Neural cell (in vitro differentiated cells): ENCODE measurements around the gene GRB7. TPM values are rescaled to one million over a fixed set of nuclear protein-coding genes. Genes with fewer than 3 reads are reported as not detected.

Experiments
- H2AFZ ChIP-seq: fragments of 200-600, 300-800 bp; sonication (generic), shearing (Covaris generic); 2 replicates; pipeline ENCODE4 v1.6.0; 2014; ENCODE audit warnings: low read depth, mild to moderate bottlenecking, antibody characterized with exemption, low read length, moderate library complexity
- H3F3A ChIP-seq: fragments of 200-600 bp; shearing (Covaris generic); 2 replicates; pipeline ENCODE4 v1.6.1; 2016; ENCODE audit warnings: mild to moderate bottlenecking, moderate library complexity, mixed read lengths, antibody characterized with exemption, low read length; ENCODE audit not compliant: insufficient read depth, poor library complexity, severe bottlenecking
- H3K27ac ChIP-seq: fragments of 200-600, 300-800 bp; sonication (generic), shearing (Covaris generic); 2 replicates; pipeline ENCODE4 v1.5.1; 2014; ENCODE audit warnings: mild to moderate bottlenecking, low read length, moderate library complexity
- H3K27me3 ChIP-seq: fragments of 300-800, 200-600 bp; sonication (generic), shearing (Covaris generic); 2 replicates; pipeline ENCODE4 v1.6.0; 2014; ENCODE audit warnings: mild to moderate bottlenecking, low read depth, low read length, moderate library complexity; ENCODE audit not compliant: insufficient read depth
- H3K36me3 ChIP-seq: fragments of 300-800, 200-600 bp; sonication (generic), shearing (Covaris generic); 2 replicates; pipeline ENCODE4 v1.5.1; 2014; ENCODE audit warnings: mild to moderate bottlenecking, antibody characterized with exemption, low read length, moderate library complexity; ENCODE audit not compliant: insufficient read depth
- H3K4me2 ChIP-seq: fragments of 300-800, 200-600 bp; sonication (generic), shearing (Covaris generic); 2 replicates; pipeline ENCODE4 v1.6.0; 2014; ENCODE audit warnings: mild to moderate bottlenecking, low read length
- H3K4me3 ChIP-seq: fragments of 300-800, 200-600 bp; sonication (generic), shearing (Covaris generic); 2 replicates; pipeline ENCODE4 v1.5.1; 2014; ENCODE audit warnings: mild to moderate bottlenecking, low read length, moderate library complexity
- H3K79me2 ChIP-seq: fragments of 200-600 bp; shearing (Covaris generic); replicated peaks from 2 replicates; pipeline ENCODE4 v1.6.0; 2014; ENCODE audit warnings: mild to moderate bottlenecking, low read length, moderate library complexity; ENCODE audit not compliant: insufficient read depth
- H3K9ac ChIP-seq: fragments of 300-800, 200-600 bp; sonication (generic), shearing (Covaris generic); 2 replicates; pipeline ENCODE4 v1.6.1; 2016; ENCODE audit warnings: mild to moderate bottlenecking, low read length, mixed read lengths
- H3K9me2 ChIP-seq: fragments of 200-600 bp; shearing (Covaris generic); 2 replicates; pipeline ENCODE4 v1.6.1; 2016; ENCODE audit warnings: mild to moderate bottlenecking, low read length, mixed read lengths; ENCODE audit not compliant: insufficient read depth
- H3K9me3 ChIP-seq: fragments of 200-600, 300-800 bp; sonication (generic), shearing (Covaris generic); 2 replicates; pipeline ENCODE4 v1.6.1; 2016; ENCODE audit warnings: mild to moderate bottlenecking, mixed run types, low read length, moderate library complexity, mixed read lengths
- H4K20me1 ChIP-seq: fragments of 200-600 bp; shearing (Covaris generic); 2 replicates; pipeline ENCODE4 v1.6.1; 2016; ENCODE audit warnings: mild to moderate bottlenecking, mixed run types; ENCODE audit not compliant: insufficient read depth
- EP300 ChIP-seq: fragments of 450-650 bp; conservative IDR thresholded peaks from 2 replicates; pipeline ENCODE4 v1.6.1; 2014; ENCODE audit warnings: antibody characterized with exemption, mild to moderate bottlenecking, moderate library complexity; ENCODE audit not compliant: poor library complexity, severe bottlenecking
- EZH2 ChIP-seq: fragments of 200-600, 300-800 bp; shearing (Covaris generic), sonication (generic); IDR thresholded peaks from 2 replicates; pipeline ENCODE4 v1.6.1; 2014; ENCODE audit warnings: antibody characterized with exemption, low read length, borderline replicate concordance, mild to moderate bottlenecking; ENCODE audit not compliant: insufficient read depth, poor library complexity, severe bottlenecking
- MXI1 ChIP-seq: fragments of 450-650 bp; conservative IDR thresholded peaks from 2 replicates; pipeline ENCODE4 v1.6.1; 2014; ENCODE audit warnings: antibody characterized with exemption, mild to moderate bottlenecking; ENCODE audit not compliant: poor library complexity, severe bottlenecking
- POLR2AphosphoS5 ChIP-seq: IDR thresholded peaks from 2 replicates; pipeline ENCODE4 v1.6.1; 2012
- RAD21 ChIP-seq: fragments of 450-650 bp; conservative IDR thresholded peaks from 2 replicates; pipeline ENCODE4 v1.6.1; 2014; ENCODE audit warnings: antibody characterized with exemption, mild to moderate bottlenecking, moderate library complexity
- SMC3 ChIP-seq: fragments of 450-650 bp; conservative IDR thresholded peaks from 2 replicates; pipeline ENCODE4 v1.6.1; 2014; ENCODE audit warnings: antibody characterized with exemption, mild to moderate bottlenecking, moderate library complexity; ENCODE audit not compliant: poor library complexity
- TAF1 ChIP-seq: IDR thresholded peaks from 2 replicates; pipeline ENCODE4 v1.6.1; 2012; ENCODE audit warnings: low read depth
- polyA plus RNA-seq: library from polyadenylated mRNA; depleted of rRNA; stranded (reverse); fragments of >200 nt; gene quantifications from 2 replicates; pipeline ENCODE4 v1.2.3, GENCODE V29; 2014
- TF ChIP-seq, protein P1 (sequence below): fragments of 450-650 bp; IDR thresholded peaks from 2 replicates; pipeline ENCODE4 v1.5.1; 2014; ENCODE audit warnings: antibody characterized with exemption, mild to moderate bottlenecking, moderate library complexity; ENCODE audit not compliant: poor library complexity, severe bottlenecking
- TF ChIP-seq, protein P2 (sequence below): IDR thresholded peaks from 2 replicates; pipeline ENCODE4 v1.6.1; 2012; ENCODE audit warnings: borderline replicate concordance

Gene GRB7
- polyA plus RNA-seq, 1 donor from 2014 or later, result not detected

DNA sequence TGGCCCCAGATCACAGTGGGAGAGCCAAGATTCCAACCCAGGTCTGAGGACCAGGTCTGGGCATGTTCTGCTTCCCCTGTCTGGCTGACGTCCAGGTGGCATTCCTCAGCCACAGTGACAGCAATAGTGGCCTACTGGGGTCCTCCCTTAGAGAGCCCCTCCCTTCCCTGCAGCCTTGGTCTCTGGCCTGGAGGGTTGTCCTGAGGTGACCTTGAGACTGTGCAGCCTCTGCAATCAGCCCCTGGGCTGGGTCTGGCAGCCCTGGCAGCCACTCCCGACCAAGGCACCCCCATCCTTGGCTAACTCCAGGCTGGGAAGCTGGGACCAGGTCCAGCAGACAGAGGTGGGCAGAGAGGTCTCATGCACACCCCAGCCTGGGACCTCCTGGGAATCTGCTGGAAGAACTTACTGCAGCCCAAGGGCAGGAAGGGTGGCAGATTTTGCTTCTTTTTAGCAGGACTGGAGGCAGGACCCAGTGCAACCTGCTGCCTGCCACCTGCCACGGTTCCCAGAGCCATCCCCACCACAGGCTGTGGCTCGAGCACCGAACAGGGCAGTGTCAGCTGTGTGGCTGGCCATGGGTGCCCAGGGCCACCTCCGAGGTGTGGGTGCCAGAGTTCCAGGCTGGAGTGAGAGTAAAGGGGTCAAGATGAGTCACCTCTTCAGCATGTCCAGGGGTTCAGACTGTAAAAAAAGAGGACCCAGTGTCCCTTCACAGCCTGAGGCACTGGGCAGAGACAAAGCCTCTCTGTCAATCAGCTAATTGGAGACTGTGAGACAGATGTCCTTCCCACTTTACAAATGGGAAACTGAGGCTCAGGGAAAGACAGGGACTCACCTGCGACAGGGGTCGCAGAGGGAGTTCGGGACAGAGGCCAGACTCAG lies 12.6 kb downstream of the GRB7 start:
- Histone ChIP-seq H3K9ac (no peak overlapping the region), H3K27ac (no peak overlapping the region), H3K36me3 (no peaks in the 10 kb centered on the region), H3K9me2 (no peaks in the 10 kb centered on the region), H3K4me2 (no peak overlapping the region), H3K79me2 (no peaks in the 10 kb centered on the region), H3K9me3 (no peaks in the 10 kb centered on the region), H3K4me3 (no peak overlapping the region), H4K20me1 (no peaks in the 10 kb centered on the region), H2AFZ (no peak overlapping the region), H3F3A (no peaks in the 10 kb centered on the region), H3K27me3 (no peaks in the 10 kb centered on the region)
- TF ChIP-seq EP300 (no peak), SMC3 (no peak), POLR2AphosphoS5 (no peak), RAD21 (no peak), EZH2 (no peak), MXI1 (no peak)

DNA sequence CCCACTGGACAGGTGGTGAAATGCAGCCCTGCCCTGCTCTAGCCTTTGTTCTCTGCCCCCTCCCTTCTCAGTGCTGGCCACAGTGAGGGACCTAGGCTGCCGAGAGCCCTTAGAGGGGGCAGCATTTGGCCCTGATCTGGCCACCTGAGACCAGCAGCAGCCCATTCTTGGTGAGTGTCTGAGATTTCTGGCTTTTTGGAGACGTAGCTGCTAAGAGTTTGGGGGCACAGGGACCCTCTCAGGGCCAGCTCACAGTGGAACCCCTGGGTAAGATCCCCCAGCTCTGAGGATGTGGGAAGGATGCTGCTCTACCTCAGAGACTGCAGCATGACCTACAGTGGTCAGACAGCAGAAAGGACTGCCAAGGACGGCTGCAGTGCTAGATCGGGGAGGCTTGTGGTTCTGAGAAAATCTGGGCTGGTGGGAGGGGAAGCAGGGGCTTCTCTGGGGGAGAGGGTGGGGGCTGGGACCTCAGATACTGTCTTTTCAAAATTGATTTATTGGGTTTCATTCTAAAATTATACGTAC lies 13.3 kb downstream of the GRB7 start:
- Histone ChIP-seq H3F3A (no peaks in the 10 kb centered on the region), H3K27me3 (no peaks in the 10 kb centered on the region), H3K27ac (no peak overlapping the region), H2AFZ (no peak overlapping the region), H3K9me2 (no peaks in the 10 kb centered on the region), H3K79me2 (no peaks in the 10 kb centered on the region), H4K20me1 (no peaks in the 10 kb centered on the region), H3K36me3 (no peaks in the 10 kb centered on the region), H3K4me2 (no peak overlapping the region), H3K9me3 (no peaks in the 10 kb centered on the region), H3K9ac (no peak overlapping the region), H3K4me3 (no peak overlapping the region)
- TF ChIP-seq TAF1 (no peak), EZH2 (no peak), RAD21 (no peak), SMC3 (no peak), EP300 (no peak), MXI1 (no peak), POLR2AphosphoS5 (no peak)
- TF ChIP-seq, protein P1, sequence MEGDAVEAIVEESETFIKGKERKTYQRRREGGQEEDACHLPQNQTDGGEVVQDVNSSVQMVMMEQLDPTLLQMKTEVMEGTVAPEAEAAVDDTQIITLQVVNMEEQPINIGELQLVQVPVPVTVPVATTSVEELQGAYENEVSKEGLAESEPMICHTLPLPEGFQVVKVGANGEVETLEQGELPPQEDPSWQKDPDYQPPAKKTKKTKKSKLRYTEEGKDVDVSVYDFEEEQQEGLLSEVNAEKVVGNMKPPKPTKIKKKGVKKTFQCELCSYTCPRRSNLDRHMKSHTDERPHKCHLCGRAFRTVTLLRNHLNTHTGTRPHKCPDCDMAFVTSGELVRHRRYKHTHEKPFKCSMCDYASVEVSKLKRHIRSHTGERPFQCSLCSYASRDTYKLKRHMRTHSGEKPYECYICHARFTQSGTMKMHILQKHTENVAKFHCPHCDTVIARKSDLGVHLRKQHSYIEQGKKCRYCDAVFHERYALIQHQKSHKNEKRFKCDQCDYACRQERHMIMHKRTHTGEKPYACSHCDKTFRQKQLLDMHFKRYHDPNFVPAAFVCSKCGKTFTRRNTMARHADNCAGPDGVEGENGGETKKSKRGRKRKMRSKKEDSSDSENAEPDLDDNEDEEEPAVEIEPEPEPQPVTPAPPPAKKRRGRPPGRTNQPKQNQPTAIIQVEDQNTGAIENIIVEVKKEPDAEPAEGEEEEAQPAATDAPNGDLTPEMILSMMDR, result no peak
- TF ChIP-seq, protein P2, sequence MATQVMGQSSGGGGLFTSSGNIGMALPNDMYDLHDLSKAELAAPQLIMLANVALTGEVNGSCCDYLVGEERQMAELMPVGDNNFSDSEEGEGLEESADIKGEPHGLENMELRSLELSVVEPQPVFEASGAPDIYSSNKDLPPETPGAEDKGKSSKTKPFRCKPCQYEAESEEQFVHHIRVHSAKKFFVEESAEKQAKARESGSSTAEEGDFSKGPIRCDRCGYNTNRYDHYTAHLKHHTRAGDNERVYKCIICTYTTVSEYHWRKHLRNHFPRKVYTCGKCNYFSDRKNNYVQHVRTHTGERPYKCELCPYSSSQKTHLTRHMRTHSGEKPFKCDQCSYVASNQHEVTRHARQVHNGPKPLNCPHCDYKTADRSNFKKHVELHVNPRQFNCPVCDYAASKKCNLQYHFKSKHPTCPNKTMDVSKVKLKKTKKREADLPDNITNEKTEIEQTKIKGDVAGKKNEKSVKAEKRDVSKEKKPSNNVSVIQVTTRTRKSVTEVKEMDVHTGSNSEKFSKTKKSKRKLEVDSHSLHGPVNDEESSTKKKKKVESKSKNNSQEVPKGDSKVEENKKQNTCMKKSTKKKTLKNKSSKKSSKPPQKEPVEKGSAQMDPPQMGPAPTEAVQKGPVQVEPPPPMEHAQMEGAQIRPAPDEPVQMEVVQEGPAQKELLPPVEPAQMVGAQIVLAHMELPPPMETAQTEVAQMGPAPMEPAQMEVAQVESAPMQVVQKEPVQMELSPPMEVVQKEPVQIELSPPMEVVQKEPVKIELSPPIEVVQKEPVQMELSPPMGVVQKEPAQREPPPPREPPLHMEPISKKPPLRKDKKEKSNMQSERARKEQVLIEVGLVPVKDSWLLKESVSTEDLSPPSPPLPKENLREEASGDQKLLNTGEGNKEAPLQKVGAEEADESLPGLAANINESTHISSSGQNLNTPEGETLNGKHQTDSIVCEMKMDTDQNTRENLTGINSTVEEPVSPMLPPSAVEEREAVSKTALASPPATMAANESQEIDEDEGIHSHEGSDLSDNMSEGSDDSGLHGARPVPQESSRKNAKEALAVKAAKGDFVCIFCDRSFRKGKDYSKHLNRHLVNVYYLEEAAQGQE, result no peak
